OCI-LY1 (cell line): Measurements from ENCODE around the gene DRC1.

Source experiments
- H2AFZ ChIP-seq: fragments of 200-600 bp; sonication (generic), shearing (Covaris generic); 2 replicates; pipeline ENCODE4 v1.6.0; 2014; ENCODE audit warnings: antibody characterized with exemption, mild to moderate bottlenecking, low read length
- H3F3A ChIP-seq: fragments of 200-600 bp; sonication (generic), shearing (Covaris generic); 2 replicates; pipeline ENCODE4 v1.6.0; 2014; ENCODE audit warnings: mild to moderate bottlenecking, antibody characterized with exemption, low read length, moderate library complexity; ENCODE audit not compliant: insufficient read depth
- H3K27ac ChIP-seq: fragments of 200-600 bp; sonication (generic); 2 replicates; pipeline ENCODE4 v1.5.1; 2014; ENCODE audit warnings: low read length, mixed run types, mild to moderate bottlenecking, low read depth; ENCODE audit not compliant: poor library complexity, severe bottlenecking
- H3K27me3 ChIP-seq: fragments of 200-600 bp; sonication (generic); 2 replicates; pipeline ENCODE4 v1.6.0; 2014; ENCODE audit warnings: antibody characterized with exemption, mild to moderate bottlenecking, low read length, moderate library complexity; ENCODE audit not compliant: insufficient read depth
- H3K36me3 ChIP-seq: fragments of 200-600 bp; sonication (generic); 2 replicates; pipeline ENCODE4 v1.6.1; 2014; ENCODE audit warnings: mild to moderate bottlenecking, antibody characterized with exemption, low read length, moderate library complexity, mixed read lengths; ENCODE audit not compliant: insufficient read depth
- H3K4me1 ChIP-seq: fragments of 200-600 bp; sonication (generic); 2 replicates; pipeline ENCODE4 v1.5.1; 2014; ENCODE audit warnings: mild to moderate bottlenecking, low read length, moderate library complexity; ENCODE audit not compliant: insufficient read depth, severe bottlenecking
- H3K4me2 ChIP-seq: fragments of 200-600 bp; sonication (generic), shearing (Covaris generic); 2 replicates; pipeline ENCODE4 v1.6.1; 2014; ENCODE audit warnings: low read length
- H3K4me3 ChIP-seq: fragments of 200-600 bp; sonication (generic); 2 replicates; pipeline ENCODE4 v1.5.1; 2014; ENCODE audit warnings: low read length, low read depth, mild to moderate bottlenecking, mixed read lengths; ENCODE audit not compliant: poor library complexity, severe bottlenecking
- H3K79me2 ChIP-seq: fragments of 200-600 bp; shearing (Covaris generic); 2 replicates; pipeline ENCODE4 v1.6.1; 2016; ENCODE audit warnings: mixed run types, low read length, mixed read lengths; ENCODE audit not compliant: insufficient read depth
- H3K9ac ChIP-seq: fragments of 200-600 bp; sonication (generic), shearing (Covaris generic); 2 replicates; pipeline ENCODE4 v1.6.1; 2014; ENCODE audit warnings: mild to moderate bottlenecking, low read length, mixed read lengths
- H3K9me2 ChIP-seq: fragments of 200-600 bp; sonication (generic), shearing (Covaris generic); 2 replicates; pipeline ENCODE4 v1.6.1; 2014; ENCODE audit warnings: low read depth, mild to moderate bottlenecking, low read length, mixed read lengths
- H3K9me3 ChIP-seq: fragments of 200-600 bp; shearing (Covaris generic); 2 replicates; pipeline ENCODE4 v1.6.1; 2014; ENCODE audit warnings: low read length, mixed read lengths
- H4K20me1 ChIP-seq: fragments of 200-600 bp; sonication (generic), shearing (Covaris generic); 2 replicates; pipeline ENCODE4 v1.6.0; 2016; ENCODE audit warnings: mild to moderate bottlenecking, low read length; ENCODE audit not compliant: insufficient read depth
- EZH2 ChIP-seq: fragments of 200-600 bp; sonication (generic), shearing (Covaris generic); IDR thresholded peaks from 2 replicates; pipeline ENCODE4 v1.8.0; 2017; ENCODE audit warnings: borderline replicate concordance, mixed run types, mild to moderate bottlenecking, antibody characterized with exemption, low read length, moderate library complexity, mixed read lengths
- TF ChIP-seq, protein P1 (sequence below): fragments of 200-600 bp; sonication (generic), shearing (Covaris generic); IDR thresholded peaks from 2 replicates; pipeline ENCODE4 v1.5.1; 2017; ENCODE audit warnings: mild to moderate bottlenecking, antibody characterized with exemption, low read length, moderate library complexity, mixed read lengths

DRC1 gene

DNA sequence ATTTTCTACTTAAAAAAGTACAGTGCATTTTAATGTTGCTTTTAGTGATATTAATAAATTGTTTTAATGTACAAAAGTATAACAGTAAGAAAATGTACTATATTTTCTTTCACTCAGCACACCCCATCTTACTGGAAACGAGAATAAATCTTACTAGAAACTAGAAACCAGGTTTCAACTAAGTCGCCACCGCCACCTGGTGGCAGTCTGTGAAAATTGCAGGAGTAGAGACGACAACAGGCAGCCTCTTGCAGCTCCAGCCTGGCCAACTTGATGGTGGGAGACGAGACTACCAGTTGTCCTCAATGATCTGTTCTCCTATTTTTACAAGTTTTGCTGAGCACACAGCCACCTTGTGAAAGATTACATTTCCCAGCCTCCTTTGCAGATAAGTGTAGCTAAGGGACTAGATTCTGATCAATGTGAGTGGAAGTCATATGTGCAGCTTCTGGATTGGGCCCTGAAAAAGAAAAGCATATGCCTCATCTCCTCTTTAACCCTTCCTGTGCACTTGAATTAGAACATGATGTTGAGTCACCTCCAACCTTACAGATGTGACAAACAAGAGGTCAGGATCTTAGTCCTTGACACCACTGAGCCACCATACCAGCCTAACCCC, 67.5 kb downstream of the DRC1 start:
- no peak overlapping the region for H3K4me2 ChIP-seq
- H3K4me1 ChIP-seq = no peaks in the 10 kb centered on the region
- no peaks in the 10 kb centered on the region for H3K36me3 ChIP-seq
- H3K79me2 ChIP-seq = no peaks in the 10 kb centered on the region
- H3K9me2 ChIP-seq = no peaks in the 10 kb centered on the region
- TF ChIP-seq EZH2 = no peak
- TF ChIP-seq, protein P1, sequence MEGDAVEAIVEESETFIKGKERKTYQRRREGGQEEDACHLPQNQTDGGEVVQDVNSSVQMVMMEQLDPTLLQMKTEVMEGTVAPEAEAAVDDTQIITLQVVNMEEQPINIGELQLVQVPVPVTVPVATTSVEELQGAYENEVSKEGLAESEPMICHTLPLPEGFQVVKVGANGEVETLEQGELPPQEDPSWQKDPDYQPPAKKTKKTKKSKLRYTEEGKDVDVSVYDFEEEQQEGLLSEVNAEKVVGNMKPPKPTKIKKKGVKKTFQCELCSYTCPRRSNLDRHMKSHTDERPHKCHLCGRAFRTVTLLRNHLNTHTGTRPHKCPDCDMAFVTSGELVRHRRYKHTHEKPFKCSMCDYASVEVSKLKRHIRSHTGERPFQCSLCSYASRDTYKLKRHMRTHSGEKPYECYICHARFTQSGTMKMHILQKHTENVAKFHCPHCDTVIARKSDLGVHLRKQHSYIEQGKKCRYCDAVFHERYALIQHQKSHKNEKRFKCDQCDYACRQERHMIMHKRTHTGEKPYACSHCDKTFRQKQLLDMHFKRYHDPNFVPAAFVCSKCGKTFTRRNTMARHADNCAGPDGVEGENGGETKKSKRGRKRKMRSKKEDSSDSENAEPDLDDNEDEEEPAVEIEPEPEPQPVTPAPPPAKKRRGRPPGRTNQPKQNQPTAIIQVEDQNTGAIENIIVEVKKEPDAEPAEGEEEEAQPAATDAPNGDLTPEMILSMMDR = peak; percentile 84
- no peak overlapping the region for H3K4me3 ChIP-seq
- no peaks in the 10 kb centered on the region for H3F3A ChIP-seq
- H3K27ac ChIP-seq = no peak overlapping the region
- H3K9me3 ChIP-seq = no peaks in the 10 kb centered on the region
- no peaks in the 10 kb centered on the region for H3K27me3 ChIP-seq
- no peak overlapping the region for H2AFZ ChIP-seq
- no peak overlapping the region for H3K9ac ChIP-seq
- no peaks in the 10 kb centered on the region for H4K20me1 ChIP-seq

GRCh38 chr2:26469955-26470354, 68.2 kb downstream of the DRC1 start:
- TF ChIP-seq, protein P1 = no peak
- TF ChIP-seq EZH2 = no peak
- Histone ChIP-seq H3K79me2 (no peaks in the 10 kb centered on the region), H3K36me3 (no peaks in the 10 kb centered on the region), H2AFZ (no peak overlapping the region), H3K4me1 (no peaks in the 10 kb centered on the region), H3K9ac (no peak overlapping the region), H4K20me1 (no peaks in the 10 kb centered on the region), H3K27ac (no peak overlapping the region), H3K27me3 (no peaks in the 10 kb centered on the region), H3K4me3 (no peak overlapping the region), H3F3A (no peaks in the 10 kb centered on the region), H3K9me2 (no peaks in the 10 kb centered on the region), H3K9me3 (no peaks in the 10 kb centered on the region), H3K4me2 (no peak overlapping the region)

GRCh38 chr2:26470601-26471260, 69.0 kb downstream of the DRC1 start:
- Histone ChIP-seq H3K4me2 (no peak overlapping the region), H3K4me1 (no peaks in the 10 kb centered on the region), H2AFZ (no peak overlapping the region), H3K9ac (no peak overlapping the region), H3K36me3 (no peaks in the 10 kb centered on the region), H4K20me1 (no peaks in the 10 kb centered on the region), H3K27me3 (no peaks in the 10 kb centered on the region), H3K9me2 (no peaks in the 10 kb centered on the region), H3K79me2 (no peaks in the 10 kb centered on the region), H3K9me3 (no peaks in the 10 kb centered on the region), H3F3A (no peaks in the 10 kb centered on the region), H3K27ac (no peak overlapping the region), H3K4me3 (no peak overlapping the region)
- no peak for TF ChIP-seq EZH2
- TF ChIP-seq, protein P1 = no peak
